Inflammatory macrophage treated with lipopolysaccharide for 4 hours (primary cell): ENCODE results near the gene DTNB.

Experiments
- DNase-seq: peaks from one replicate; pipeline ENCODE4 v3.0.0-alpha.2; 2020

The DTNB gene

GRCh38 chr2:25361261-25362048 lies 311.9 kb downstream of the DTNB start:
- no peak for DNase-seq

GRCh38 chr2:25358836-25359235 lies 314.5 kb downstream of the DTNB start:
- peak; percentile 79 for DNase-seq

DNA sequence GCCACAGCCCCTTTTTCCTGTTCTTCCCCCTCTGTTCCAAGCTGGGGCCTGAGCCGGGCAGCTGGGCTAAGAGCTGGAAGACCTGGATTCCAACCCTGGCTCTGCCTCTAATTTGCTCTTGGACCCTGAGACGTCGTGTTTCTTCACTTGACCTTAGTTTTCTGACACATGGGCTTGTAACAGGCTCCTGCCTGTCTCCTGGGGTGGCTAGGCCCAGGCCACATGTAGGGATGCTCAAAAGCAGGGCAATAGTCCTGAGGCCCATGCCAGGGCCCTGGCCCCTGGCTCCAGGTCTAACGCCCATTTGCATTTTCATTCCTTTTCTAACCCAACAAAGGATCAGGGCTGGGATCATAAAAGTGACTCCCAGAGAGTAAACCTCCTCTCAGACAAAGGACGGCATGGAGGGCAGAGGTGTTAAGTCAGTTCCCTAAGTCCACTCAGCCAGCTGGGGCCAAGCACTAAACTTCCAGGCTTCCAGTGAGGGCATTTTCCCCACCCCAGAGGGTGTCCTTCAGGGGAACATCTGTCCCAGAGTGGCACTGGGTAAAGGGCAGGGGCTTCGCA lies 315.0 kb downstream of the DTNB start:
- DNase-seq, result no peak

DNA sequence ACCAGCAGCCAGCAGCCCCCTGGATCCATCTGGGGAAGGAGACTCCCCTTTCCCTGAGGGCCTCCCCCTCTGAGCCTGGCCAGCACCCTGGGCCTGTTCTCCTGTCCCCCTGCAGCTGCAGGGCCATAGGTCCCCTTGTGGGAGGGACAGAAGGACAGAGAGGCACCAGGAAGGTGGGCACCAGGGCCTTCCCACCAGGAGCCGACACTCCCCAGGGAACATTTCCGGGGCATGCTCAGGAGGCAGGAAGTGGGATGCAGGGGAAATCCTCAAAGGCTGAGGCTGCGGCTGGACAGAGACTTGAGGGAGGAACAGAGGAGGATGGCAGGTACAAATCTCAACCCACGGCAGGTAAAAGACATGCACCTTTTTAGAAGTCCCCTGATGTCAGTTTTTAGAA lies 317.3 kb downstream of the DTNB start:
- DNase-seq, result no peak

- DNase-seq, result no peak
These were observed 318.1 kb downstream of the DTNB start for GRCh38 chr2:25355270-25355669.

GRCh38 chr2:25354116-25354515 lies 319.3 kb downstream of the DTNB start:
- no peak for DNase-seq

- DNase-seq, result no peak
These were observed 324.0 kb downstream of the DTNB start for GRCh38 chr2:25349397-25349796.

GRCh38 chr2:25347846-25348245 lies 325.5 kb downstream of the DTNB start:
- no peak for DNase-seq

- DNase-seq, result no peak
These were observed 326.1 kb downstream of the DTNB start for GRCh38 chr2:25347205-25347815.

- DNase-seq, result no peak
These were observed 330.1 kb downstream of the DTNB start for GRCh38 chr2:25343187-25343825.

- DNase-seq, result peak; percentile 78
These were observed 330.8 kb downstream of the DTNB start for GRCh38 chr2:25342372-25343186.

GRCh38 chr2:25341753-25342371 lies 331.5 kb downstream of the DTNB start, which contains the start of gene DNMT3A:
TSS of gene DNMT3A (minus strand) at chr2:25341925. CDS start at chr2:25313984, 27,941 bp downstream.
- DNase-seq, result peak; percentile 45

GRCh38 chr2:25341011-25341727 lies 332.2 kb downstream of the DTNB start:
- DNase-seq, result no peak

GRCh38 chr2:25340181-25340921 lies 333.0 kb downstream of the DTNB start:
- no peak for DNase-seq

DNA sequence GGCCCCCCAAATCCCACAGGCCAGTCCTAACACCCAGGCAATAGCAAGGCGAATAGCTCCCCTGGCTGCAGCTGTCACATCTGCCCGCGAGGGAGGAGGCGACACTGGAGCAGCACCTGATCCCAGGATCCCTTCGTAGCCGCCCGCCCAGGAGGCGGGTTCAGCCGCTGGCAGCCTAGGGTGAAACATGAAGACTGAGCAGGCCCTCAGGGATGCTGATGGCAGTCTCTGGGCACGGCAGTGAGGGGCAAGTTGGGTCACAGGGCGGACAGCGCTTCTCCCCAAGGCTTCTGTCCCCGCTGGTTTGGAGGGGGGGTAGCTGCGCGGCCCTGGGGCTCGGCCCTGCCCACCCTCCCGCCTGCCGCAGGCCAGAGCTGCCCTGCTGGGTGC lies 333.6 kb downstream of the DTNB start:
- DNase-seq, result no peak

DNA sequence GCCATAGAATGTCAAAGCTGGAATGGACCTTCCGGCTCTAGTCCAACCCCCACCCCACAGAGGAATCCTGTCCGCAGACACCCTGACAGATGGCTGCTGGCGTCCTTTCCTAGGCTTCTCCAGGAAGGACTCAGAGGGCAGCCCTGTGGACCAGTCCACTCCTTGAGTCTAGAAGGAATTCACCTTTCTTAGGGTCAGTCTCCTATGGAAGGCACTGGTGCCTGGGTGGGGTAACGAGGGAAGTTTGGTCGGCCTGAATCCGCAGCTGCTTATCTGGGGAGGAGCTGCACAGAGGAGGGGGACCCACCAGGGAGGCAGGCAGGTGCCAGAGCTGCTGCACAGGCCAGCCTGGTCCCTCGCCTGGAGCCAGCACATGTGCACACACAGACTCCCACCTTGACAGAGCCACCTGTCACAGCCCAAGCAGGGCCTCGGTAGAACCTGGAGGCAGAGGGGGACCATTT lies 334.1 kb downstream of the DTNB start:
- DNase-seq, result no peak

DNA sequence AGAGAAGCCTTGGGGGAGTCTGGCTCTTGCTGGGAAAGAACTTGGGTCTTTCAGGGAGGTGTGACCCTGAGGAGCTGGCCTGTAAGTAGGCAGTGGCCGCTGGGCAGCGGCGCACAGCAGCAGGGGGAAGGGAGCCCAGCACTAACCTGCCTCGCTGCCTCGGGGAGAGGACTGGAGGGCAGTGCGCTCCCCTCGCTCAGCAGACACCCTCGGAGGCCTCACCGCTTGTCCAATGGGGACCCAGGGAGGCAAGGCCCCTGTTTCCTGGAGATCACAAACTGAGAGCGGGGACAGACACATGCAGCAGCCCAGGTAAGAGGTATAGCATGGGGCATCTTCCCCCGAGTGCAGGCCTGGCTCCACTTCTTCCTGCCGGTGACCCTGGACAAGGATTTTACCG lies 335.0 kb downstream of the DTNB start:
- no peak for DNase-seq

DNA sequence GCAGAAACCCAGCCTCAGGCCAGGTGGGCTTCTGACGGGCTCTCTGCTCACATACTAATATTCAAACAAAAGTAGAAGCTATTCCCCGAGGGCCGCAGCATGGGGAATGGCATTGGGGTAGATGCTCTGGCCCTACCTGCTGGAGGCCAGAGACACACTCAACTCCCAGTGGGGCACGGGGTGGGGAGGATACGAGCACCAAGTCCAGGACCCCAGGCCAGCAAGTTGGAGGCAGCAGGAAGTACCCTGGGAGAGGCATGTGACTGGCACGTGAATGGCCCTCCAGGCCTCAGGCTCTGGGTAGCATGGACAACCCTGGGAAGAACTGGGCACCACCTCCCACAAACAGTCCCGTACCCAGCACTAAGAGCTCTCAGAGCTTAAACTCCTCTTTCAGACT lies 335.5 kb downstream of the DTNB start:
- DNase-seq, result no peak

DNA sequence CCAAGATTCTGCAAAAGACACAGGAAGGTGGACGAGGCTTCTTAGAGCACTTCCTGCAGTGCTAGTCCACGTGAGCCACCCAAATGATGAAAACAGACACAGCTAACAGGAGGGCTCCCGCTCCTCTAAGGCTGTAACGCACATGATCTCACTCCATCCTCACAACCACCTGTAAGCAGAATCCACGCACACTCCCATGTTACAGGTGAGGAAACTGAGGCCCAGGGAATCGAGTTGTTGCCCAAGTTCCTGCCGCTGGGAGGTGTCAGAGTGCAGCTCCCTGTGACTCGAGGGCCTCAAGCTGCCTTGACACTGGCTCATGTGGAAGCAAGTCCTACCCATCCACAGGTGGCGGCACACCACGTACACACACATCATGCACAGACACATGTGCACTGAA lies 336.1 kb downstream of the DTNB start:
- DNase-seq, result no peak

- DNase-seq, result no peak
These were observed 337.0 kb downstream of the DTNB start for GRCh38 chr2:25336383-25336841.

GRCh38 chr2:25335971-25336370 lies 337.4 kb downstream of the DTNB start:
- DNase-seq, result no peak
